Measurements from ENCODE around the gene JDP2.

Gene JDP2

DNA sequence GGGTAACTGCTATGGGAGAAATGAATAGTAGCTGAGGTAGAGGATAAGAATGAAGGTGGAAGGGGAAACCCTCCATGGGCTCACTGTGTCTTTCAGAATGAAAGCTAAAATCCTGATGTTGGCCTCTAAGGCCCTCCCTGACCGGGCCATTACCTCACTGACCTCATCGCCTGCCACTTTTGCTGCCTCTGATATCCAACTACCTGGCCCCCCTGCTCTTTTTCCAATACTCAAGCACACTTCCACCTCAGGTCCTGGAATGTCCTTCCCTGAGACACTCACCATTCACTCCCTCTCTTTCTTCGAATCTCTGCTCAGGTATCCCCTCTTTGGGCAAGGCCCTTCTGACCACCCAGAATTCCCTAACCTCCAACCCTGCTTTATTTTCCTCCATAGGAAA lies 93.0 kb downstream of the JDP2 start:
- no peak for DNase-seq

DNA sequence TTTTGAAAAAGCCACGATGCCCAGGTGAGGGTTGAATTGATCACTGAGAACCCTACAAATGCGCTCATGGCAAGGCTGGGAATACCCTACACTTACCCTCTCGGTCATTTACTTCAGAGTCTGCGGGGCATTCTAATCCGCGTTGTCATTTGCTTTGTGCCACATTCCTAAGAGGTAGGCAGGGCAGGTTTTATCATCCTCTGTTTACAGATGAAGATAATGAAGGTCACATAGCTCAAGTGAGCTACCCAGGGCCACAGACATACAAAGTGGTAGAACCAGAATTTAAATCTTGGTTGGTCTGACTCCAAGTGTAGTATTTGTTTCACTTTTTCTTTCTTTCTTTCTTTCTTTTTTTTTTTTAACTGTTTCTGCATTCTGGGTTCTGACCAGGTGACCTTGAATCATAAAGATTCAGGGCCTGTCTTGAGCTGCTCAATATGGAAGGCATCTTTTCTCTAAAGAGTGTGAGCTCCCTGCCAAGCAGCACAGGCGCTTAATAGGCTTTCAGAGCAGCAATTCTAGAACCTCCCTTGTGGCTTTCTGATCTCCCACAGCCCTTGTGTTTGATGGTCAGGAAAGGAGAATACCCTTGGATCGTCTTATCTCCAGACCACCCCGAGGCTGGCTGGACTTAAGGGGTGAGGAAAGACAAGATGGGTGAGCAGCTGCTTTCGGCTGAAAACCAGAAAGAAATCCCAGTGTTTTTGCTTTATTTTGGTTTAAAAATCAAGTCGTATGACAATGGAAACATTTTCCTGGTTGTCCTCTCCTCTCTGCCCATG lies 93.8 kb downstream of the JDP2 start:
- no peak for DNase-seq

GRCh38 chr14:75522224-75522982 lies 94.6 kb downstream of the JDP2 start, which contains the start of gene BATF:
Gene BATF (plus strand): TSS chr14:75522469. CDS start chr14:75522683, 214 bp downstream.
- DNase-seq: no peak

GRCh38 chr14:75522983-75523318 lies 95.1 kb downstream of the JDP2 start:
- no peak for DNase-seq

Measured in midbrain (tissue), 1 donor.